Fibroblast of skin of left quadriceps (primary cell): ENCODE data around the gene VSIG4.
"Not testable (repeated sequence)": the region's sequence is repeated elsewhere in the genome, so short reads cannot be mapped to it uniquely, and the experiment has no call there.

Experiments used
- DNase-seq, 2 experiments: peaks; one replicate each; pipeline ENCODE4 v3.0.0-alpha.2; 2013; ENCODE audit warnings: low read depth in 2 of 2

VSIG4 gene, protein sequence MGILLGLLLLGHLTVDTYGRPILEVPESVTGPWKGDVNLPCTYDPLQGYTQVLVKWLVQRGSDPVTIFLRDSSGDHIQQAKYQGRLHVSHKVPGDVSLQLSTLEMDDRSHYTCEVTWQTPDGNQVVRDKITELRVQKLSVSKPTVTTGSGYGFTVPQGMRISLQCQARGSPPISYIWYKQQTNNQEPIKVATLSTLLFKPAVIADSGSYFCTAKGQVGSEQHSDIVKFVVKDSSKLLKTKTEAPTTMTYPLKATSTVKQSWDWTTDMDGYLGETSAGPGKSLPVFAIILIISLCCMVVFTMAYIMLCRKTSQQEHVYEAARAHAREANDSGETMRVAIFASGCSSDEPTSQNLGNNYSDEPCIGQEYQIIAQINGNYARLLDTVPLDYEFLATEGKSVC

GRCh38 chrX:66039944-66040343, at the start of gene VSIG4:
VSIG4 (minus strand) TSS chrX:66040080; CDS start chrX:66039998, 82 bp downstream.
- DNase-seq: no peak

DNA sequence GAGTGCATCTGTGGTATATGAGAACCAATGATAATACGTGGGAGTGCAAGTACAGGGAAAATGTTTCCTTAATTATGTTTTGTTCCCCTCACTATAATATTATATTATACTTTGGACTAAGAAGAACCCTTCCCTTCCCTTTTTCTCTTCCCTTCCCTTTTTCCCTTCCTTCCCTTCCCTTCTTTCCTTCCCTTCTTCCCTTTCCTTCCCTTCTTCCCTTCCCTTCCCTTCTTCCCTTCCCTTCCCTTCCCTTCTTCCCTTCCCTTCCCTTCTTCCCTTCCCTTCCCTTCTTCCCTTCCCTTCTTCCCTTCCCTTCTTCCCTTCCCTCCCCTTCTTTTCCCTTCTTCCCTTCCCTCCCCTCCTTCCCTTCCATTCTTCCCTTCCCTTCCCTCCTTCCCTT, 36.9 kb upstream of the VSIG4 start:
- no peak for DNase-seq

- no peak for DNase-seq
These were observed 35.3 kb upstream of the VSIG4 start for GRCh38 chrX:66074920-66075879.

GRCh38 chrX:66071126-66071525, 31.2 kb upstream of the VSIG4 start:
- no peak for DNase-seq

DNA sequence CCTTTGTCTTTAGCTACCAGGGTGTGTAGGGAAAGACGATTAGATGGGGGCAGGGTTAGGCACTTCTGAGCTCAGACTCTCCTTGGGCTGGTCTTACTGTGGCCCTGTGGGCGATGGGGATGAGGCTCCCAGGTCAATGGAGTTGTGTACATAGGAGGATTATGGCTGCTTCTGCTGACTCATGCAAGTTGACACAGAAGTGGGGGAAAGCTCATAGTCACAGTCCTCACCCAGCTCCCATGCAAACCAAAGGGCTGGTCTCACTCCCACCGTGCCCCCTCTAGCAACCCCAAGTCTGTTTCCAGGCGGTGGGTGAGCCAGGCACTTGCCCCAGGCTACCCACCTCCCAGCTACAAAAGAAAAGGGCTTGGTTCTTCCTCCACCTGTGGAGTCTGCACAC, 24.4 kb upstream of the VSIG4 start:
- DNase-seq: no peak

GRCh38 chrX:66057019-66057418, 17.1 kb upstream of the VSIG4 start:
- not testable (repeated sequence) for DNase-seq

- DNase-seq: no peak
These were observed 15.1 kb upstream of the VSIG4 start for GRCh38 chrX:66054978-66055377.

GRCh38 chrX:66053414-66053813, 13.5 kb upstream of the VSIG4 start:
- no peak for DNase-seq

GRCh38 chrX:66051980-66052379, 12.1 kb upstream of the VSIG4 start:
- DNase-seq: no peak

DNA sequence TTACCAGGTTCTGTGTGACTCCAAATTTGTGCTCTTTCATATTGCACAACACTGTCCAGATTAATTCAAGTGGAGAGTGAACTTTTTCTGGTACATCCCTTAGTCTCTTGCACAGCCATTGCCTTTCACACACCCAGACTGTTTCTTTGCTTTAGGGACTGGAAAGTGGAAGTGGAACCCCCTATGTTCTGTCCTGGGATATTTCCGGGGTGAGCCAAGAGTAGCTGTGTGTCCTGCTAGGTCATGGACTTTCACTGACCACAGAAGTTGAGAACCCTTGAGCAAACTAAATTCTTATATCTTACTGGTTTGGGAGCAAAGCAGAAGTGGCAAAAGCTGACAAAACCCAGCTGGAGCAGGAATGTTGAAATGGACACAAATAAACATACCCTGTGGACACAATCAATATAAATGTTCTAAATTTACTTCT, 10.3 kb upstream of the VSIG4 start:
- DNase-seq: no peak

- DNase-seq: no peak
These were observed 9.2 kb upstream of the VSIG4 start for GRCh38 chrX:66049056-66049455.

GRCh38 chrX:66046612-66047235, 6.8 kb upstream of the VSIG4 start:
- DNase-seq: no peak

DNA sequence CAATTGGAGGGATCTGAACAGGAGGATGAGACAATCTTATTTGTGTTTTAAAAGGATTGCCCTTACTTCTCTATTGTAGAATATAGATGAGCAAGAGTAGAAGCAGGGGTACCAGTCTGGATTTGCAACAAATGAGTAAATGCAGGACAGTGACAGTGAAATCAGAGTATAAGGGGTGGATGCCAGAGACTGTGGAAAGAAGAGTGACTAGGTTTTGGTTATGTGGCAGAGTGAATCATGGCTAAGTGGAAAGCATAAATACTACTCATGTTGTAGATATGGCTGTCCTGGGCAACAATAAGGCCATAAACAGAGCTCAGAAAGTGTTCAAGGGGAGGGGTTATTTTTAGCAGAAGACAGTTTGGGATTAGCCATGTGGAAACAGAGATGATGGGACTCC, 6.0 kb upstream of the VSIG4 start:
- DNase-seq: no peak

DNA sequence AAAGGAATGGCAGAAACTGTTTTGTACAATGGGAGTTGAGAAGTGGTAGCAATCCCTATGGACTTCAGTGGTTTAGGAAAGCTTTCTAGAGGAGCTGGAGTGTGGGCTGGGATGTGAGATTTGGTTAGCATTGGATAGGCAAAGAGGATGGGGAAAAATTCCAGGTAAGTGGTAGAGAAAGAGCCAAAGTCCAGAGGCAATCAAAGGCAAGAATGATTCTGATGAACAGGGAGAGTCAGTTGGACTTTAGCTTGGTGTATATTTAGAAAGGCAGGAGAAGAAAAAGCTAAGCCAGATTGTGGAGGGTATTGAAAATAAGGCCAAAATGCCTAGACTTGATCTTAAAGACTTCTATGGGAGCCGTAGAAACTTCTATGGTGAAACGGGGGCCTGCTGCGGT, 3.7 kb upstream of the VSIG4 start:
- DNase-seq: no peak

DNA sequence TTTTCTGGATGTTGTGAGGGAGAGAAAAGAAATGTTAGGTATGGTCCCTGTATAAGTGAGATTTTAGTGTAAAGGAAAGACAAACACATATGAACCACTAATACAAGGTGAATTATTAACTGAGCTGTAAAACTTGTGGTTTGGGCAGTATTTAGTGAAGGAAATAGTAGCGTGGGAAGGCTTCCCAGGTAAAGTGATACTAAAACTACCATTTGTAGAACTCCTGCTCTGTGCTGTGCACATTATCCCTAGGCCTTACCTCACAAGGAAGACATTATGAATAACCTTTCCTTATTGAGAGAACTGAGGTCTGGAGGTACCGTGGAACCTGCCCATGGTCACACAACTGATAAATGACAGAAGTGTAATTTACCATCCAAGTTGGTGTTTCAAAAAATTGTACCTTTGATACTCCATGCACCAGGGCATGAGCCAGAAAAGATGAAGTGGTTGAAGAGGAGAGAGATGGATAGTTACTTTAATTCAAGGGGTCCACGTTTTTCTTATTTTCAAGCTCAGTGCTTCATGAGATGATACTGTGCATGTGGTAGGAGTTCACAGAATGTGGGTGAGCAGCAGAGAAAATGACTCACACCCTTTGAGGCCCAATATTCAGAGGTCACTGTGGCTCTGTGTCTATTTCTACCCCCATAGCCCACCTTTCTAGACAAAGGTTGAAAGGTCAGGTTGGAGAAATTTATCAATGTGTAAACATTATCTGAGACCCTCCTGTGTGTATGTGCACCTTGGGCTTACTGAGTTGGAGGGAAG, 2.6 kb upstream of the VSIG4 start:
- no peak for DNase-seq

GRCh38 chrX:66038115-66038514, 1.8 kb downstream of the VSIG4 start:
- DNase-seq: no peak

DNA sequence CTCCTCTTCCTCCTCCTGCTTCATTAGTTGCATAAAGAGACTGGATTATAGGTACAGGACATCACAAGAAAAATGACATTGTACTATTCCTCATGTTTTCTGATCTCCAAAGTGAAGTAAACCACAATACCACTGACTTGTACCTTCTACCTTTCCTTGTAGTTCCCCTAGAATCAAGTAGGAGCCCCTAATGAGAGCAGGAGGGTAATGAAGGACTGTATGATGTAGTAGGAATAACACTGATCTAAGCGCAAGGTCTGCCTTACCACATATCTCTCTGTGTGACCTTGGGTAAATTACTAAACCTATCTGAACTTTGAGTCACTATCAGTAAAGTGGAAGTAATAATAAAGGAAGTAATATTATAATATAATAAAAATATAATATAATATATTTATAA, 3.6 kb downstream of the VSIG4 start:
- DNase-seq: no peak

DNA sequence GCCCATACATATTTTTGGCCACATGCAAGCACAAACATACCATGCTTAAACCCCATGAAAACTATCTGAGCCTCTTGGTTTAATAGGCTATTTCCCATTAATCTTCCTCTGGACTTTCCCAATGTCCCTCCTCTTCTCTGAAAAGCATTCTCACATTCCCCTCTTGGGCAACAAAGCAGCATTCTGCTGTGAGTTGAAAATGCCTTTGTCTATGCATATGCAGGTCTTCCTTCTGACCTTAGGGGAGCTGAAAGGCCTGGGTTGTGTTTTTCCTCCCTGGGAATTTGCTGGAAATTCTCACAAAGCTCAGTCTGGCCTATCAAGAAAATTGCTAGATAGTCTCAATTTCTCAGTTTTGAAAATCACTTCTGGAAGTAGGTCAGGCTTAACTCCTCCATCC, 4.2 kb downstream of the VSIG4 start:
- no peak for DNase-seq

GRCh38 chrX:66030505-66031317, 9.2 kb downstream of the VSIG4 start:
- DNase-seq: no peak

- no peak for DNase-seq
These were observed 10.9 kb downstream of the VSIG4 start for GRCh38 chrX:66028936-66029335.

DNA sequence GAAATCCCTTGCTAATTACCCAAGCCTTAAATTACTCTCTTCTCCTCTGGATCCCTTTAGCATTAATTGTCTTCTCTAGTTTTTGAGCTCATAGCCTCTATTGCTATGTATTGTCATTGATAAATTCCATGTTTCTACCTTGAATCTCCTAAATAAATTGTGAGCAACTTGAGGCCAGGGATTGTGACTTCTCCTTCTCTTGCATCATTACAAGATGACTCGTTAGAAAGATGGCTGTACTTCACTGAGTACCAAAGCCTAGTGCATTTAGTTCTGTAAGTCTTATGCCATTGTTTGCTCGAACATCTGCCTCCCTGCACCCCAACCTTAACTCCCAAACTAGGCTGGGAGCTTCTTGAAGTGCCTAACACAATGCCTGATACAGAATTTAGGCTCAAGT, 15.3 kb downstream of the VSIG4 start:
- no peak for DNase-seq
